OCI-LY7 (cell line): ENCODE results near the gene TRIP13. TPM values are rescaled to one million over a fixed set of nuclear protein-coding genes. Genes with fewer than 3 reads are reported as not detected.

Experiments used
- BruUV-seq: library from RNA; stranded (reverse); fragments of 400-500 nt; replicated peaks from 2 replicates; lab custom pipeline; 2021; lab: Mats Ljungman, UMichigan
- CTCF ChIA-PET: fragments of 300-600 bp; sonication (Branson Sonifier 250); formaldehyde crosslinking; loops from one replicate; lab custom pipeline; 2022; ENCODE audit warnings: antibody characterized with exemption; ENCODE audit not compliant: unreplicated experiment; lab: Charles Lee
- POLR2A ChIA-PET: fragments of 300-600 bp; sonication (Branson Sonifier 250); formaldehyde crosslinking; loops from one replicate; lab custom pipeline; 2022; ENCODE audit warnings: antibody characterized with exemption; lab: Charles Lee
- DNase-seq: peaks from one replicate; pipeline ENCODE4 v3.0.0-alpha.2; 2015; ENCODE audit warnings: low spot score
- H2AFZ ChIP-seq: fragments of 200-600 bp; sonication (generic), shearing (Covaris generic); 2 replicates; pipeline ENCODE4 v1.6.1; 2014; ENCODE audit warnings: mild to moderate bottlenecking, antibody characterized with exemption, low read length, moderate library complexity
- H3K27ac ChIP-seq: fragments of 200-600 bp; sonication (generic); 2 replicates; pipeline ENCODE4 v1.5.1; 2014; ENCODE audit warnings: mixed run types, low read depth, mild to moderate bottlenecking, moderate library complexity, low read length, inconsistent platforms; ENCODE audit not compliant: poor library complexity, severe bottlenecking
- H3K36me3 ChIP-seq: fragments of 200-600 bp; sonication (generic); 2 replicates; pipeline ENCODE4 v1.6.1; 2014; ENCODE audit warnings: mild to moderate bottlenecking, antibody characterized with exemption, low read length, moderate library complexity, mixed read lengths; ENCODE audit not compliant: insufficient read depth
- H3K4me1 ChIP-seq: fragments of 200-600 bp; sonication (generic); 2 replicates; pipeline ENCODE4 v1.5.1; 2014; ENCODE audit warnings: mild to moderate bottlenecking, low read length; ENCODE audit not compliant: insufficient read depth, poor library complexity, severe bottlenecking
- H3K4me2 ChIP-seq: fragments of 200-600 bp; sonication (generic); 2 replicates; pipeline ENCODE4 v1.6.1; 2014; ENCODE audit warnings: mild to moderate bottlenecking, low read length
- H3K4me3 ChIP-seq: fragments of 200-600 bp; sonication (generic); 2 replicates; pipeline ENCODE4 v1.5.1; 2014; ENCODE audit warnings: mild to moderate bottlenecking, low read depth, low read length; ENCODE audit not compliant: poor library complexity, severe bottlenecking
- H3K79me2 ChIP-seq: fragments of 200-600 bp; sonication (generic); 2 replicates; pipeline ENCODE4 v1.6.1; 2016; ENCODE audit warnings: low read depth, mild to moderate bottlenecking, low read length, moderate library complexity, mixed read lengths; ENCODE audit not compliant: insufficient read depth
- H3K9me2 ChIP-seq: fragments of 200-600 bp; sonication (generic); 2 replicates; pipeline ENCODE4 v1.6.1; 2016; ENCODE audit warnings: mild to moderate bottlenecking, low read length, mixed read lengths; ENCODE audit not compliant: insufficient read depth
- H3K9me3 ChIP-seq: fragments of 200-600 bp; sonication (generic); 2 replicates; pipeline ENCODE4 v1.6.1; 2014; ENCODE audit warnings: mild to moderate bottlenecking, mixed run types, low read length, mixed read lengths
- H4K20me1 ChIP-seq: fragments of 200-600 bp; sonication (generic); 2 replicates; pipeline ENCODE4 v1.6.1; 2014; ENCODE audit warnings: mild to moderate bottlenecking, antibody characterized with exemption, low read length, moderate library complexity, mixed read lengths; ENCODE audit not compliant: insufficient read depth
- EZH2phosphoT487 ChIP-seq: fragments of 200-600 bp; sonication (generic); IDR thresholded peaks from 2 replicates; pipeline ENCODE4 v1.6.1; 2018; ENCODE audit warnings: low read depth, borderline replicate concordance, mild to moderate bottlenecking, mixed run types, antibody characterized with exemption, low read length, moderate library complexity, mixed read lengths
- intact Hi-C: fragments of 100-400 bp; cut with micrococcal nuclease; formaldehyde crosslinking; loops from one replicate; pipeline ENCODE4 v1.10.0; 2022; ENCODE audit not compliant: unreplicated experiment
- total RNA-seq, 2 experiments: library from RNA; depleted of rRNA in 1 of 2; stranded (reverse); fragments of >200 nt in 1 of 2; shearing (Covaris generic) in 1 of 2; gene quantifications; 2 replicates each; pipeline ENCODE4 v1.2.3, GENCODE V29; 2014 to 2022
- TF ChIP-seq, protein P1 (sequence below): fragments of 200-600 bp; sonication (generic); conservative IDR thresholded peaks from 2 replicates; pipeline ENCODE4 v1.5.1; 2014; ENCODE audit warnings: mild to moderate bottlenecking, antibody characterized with exemption, low read length, moderate library complexity, mixed read lengths

Gene TRIP13
- total RNA-seq, 2 experiments from 2014 or later, result 46.6 to 59.4 TPM

DNA sequence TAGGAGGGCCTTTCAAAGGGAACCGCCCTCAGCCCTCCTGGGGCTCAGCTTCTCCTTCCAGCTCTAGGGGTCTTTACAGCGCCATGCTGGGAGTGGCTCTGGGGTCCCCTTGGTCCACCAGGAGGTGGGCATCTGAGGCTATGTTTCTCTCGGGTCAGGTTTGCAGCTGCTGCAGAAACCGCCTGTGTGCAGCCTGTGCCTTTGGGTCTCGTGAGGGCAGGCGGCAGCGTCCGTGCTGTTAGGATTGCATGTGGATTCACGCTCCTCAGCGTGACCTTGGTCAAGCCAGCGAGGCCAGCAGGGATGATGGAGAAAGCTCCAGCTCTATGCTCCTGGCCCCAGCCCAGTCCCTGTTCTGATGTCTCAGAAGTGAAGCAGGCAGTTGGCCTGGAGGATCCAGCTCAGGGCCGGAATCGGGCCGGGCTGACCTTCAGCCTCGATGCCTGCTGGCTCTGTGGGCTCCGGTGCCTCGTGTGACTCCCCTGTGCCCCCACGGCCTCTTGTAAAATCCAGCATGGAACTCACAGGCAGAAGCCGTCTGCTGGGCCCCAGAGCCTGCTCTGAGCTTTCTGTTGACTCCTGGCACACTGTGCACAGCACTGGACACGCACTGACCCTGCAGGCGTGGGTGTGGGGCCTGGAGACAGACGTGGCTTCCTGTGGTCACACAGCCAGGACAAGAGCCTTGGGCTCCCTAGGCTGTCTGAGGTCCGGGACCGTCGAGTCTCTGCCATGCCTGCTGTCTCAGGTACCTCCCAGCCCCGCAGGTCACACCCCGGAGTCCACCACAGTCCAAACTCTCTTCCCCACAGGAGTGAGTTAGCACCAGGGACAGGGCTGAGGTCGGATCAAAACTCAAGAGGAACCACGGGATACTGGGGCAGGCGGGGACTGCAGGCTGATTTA lies 54.3 kb downstream of the TRIP13 start:
- Histone ChIP-seq H3K9me2 (no peaks in the 10 kb centered on the region), H3K4me2 (no peak overlapping the region), H3K36me3 (no peaks in the 10 kb centered on the region), H3K4me3 (no peak overlapping the region), H3K4me1 (no peaks in the 10 kb centered on the region), H4K20me1 (no peaks in the 10 kb centered on the region), H3K27ac (no peak overlapping the region), H2AFZ (no peak overlapping the region), H3K79me2 (no peaks in the 10 kb centered on the region), H3K9me3 (no peaks in the 10 kb centered on the region)
- no peak for TF ChIP-seq EZH2phosphoT487
- TF ChIP-seq, protein P1, sequence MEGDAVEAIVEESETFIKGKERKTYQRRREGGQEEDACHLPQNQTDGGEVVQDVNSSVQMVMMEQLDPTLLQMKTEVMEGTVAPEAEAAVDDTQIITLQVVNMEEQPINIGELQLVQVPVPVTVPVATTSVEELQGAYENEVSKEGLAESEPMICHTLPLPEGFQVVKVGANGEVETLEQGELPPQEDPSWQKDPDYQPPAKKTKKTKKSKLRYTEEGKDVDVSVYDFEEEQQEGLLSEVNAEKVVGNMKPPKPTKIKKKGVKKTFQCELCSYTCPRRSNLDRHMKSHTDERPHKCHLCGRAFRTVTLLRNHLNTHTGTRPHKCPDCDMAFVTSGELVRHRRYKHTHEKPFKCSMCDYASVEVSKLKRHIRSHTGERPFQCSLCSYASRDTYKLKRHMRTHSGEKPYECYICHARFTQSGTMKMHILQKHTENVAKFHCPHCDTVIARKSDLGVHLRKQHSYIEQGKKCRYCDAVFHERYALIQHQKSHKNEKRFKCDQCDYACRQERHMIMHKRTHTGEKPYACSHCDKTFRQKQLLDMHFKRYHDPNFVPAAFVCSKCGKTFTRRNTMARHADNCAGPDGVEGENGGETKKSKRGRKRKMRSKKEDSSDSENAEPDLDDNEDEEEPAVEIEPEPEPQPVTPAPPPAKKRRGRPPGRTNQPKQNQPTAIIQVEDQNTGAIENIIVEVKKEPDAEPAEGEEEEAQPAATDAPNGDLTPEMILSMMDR, result no peak
- DNase-seq, result no peak
- BruUV-seq, result no TSS peak
- intact Hi-C loops, result no loop called here
- POLR2A ChIA-PET, result no interaction called here
- CTCF ChIA-PET, result no interaction called here

DNA sequence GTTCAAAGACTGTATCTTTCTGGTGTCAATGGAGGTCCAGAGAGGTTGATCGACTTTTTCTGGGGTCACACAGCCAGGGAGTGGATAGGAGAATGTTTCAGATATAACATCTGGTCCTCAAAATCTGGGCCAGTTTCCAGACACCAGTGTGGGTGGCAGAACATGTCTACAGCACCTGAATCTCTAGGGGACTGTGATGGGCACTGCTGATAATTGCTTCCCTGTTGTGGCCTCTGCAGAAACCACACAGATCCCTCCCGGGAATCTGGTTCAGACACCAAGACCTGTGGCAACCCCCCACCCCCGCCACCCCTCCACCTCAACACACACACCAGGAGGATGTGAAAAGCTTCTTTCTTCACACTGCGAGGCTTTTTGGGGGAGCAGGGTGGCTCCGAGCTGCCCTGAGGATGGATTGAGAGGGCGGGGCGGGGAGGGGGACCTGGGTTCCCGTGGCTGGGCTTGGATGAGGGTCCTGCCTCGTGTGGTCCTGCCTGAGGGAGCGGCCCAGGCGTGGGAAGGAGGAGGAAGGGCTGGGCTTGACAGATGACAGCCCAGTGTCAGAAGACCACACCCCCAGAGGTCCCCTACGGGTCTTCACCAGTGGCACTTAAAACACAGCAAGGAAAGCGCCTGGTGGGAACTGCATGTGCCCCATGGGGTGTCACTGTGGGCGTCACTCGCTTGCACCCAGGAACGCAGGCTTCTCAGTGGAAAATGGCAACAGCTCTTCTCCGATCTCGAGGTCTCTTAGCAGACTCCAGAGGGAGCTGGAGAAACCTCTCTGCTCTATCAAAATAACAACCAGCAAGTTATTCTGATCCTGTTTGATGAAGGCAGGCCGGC lies 55.2 kb downstream of the TRIP13 start:
- BruUV-seq, result no TSS peak
- ChIA-PET POLR2A (no interaction called here), CTCF (no interaction called here)
- Histone ChIP-seq H3K79me2 (no peaks in the 10 kb centered on the region), H3K9me3 (no peaks in the 10 kb centered on the region), H3K27ac (no peak overlapping the region), H3K4me2 (no peak overlapping the region), H2AFZ (no peak overlapping the region), H3K9me2 (no peaks in the 10 kb centered on the region), H4K20me1 (no peaks in the 10 kb centered on the region), H3K4me3 (no peak overlapping the region), H3K36me3 (no peaks in the 10 kb centered on the region), H3K4me1 (no peaks in the 10 kb centered on the region)
- intact Hi-C loops, result no loop called here
- TF ChIP-seq, protein P1, result no peak
- TF ChIP-seq EZH2phosphoT487, result no peak
- DNase-seq, result no peak
